GM23248 (cell line): ENCODE data around the gene TNFRSF18. TPM values are rescaled to one million over a fixed set of nuclear protein-coding genes. Genes with fewer than 3 reads are reported as not detected.

Experiments
- DNase-seq: peaks from one replicate; pipeline ENCODE4 v3.0.0-alpha.2; 2015
- H2AFZ ChIP-seq: fragments of 200-600 bp; sonication (generic); 2 replicates; pipeline ENCODE4 v1.6.1; 2016; ENCODE audit warnings: antibody characterized with exemption
- H3F3A ChIP-seq: fragments of 200-600 bp; sonication (generic); 2 replicates; pipeline ENCODE4 v1.6.1; 2016; ENCODE audit warnings: mild to moderate bottlenecking, antibody characterized with exemption, mixed run types; ENCODE audit not compliant: insufficient read depth
- H3K27ac ChIP-seq: fragments of 200-600 bp; sonication (generic); 2 replicates; pipeline ENCODE4 v1.5.1; 2016; ENCODE audit warnings: mild to moderate bottlenecking
- H3K27me3 ChIP-seq: fragments of 200-600 bp; sonication (generic); replicated peaks from 2 replicates; pipeline ENCODE4 v1.6.1; 2016; ENCODE audit warnings: mild to moderate bottlenecking; ENCODE audit not compliant: insufficient read depth
- H3K36me3 ChIP-seq: fragments of 200-600 bp; sonication (generic); 2 replicates; pipeline ENCODE4 v1.6.1; 2016; ENCODE audit warnings: low read depth, mild to moderate bottlenecking
- H3K4me1 ChIP-seq: fragments of 200-600 bp; sonication (generic); 2 replicates; pipeline ENCODE4 v1.6.1; 2016; ENCODE audit warnings: mild to moderate bottlenecking; ENCODE audit not compliant: insufficient read depth
- H3K4me2 ChIP-seq: fragments of 200-600 bp; sonication (generic); one replicate; pipeline ENCODE4 v1.6.1; 2016; ENCODE audit warnings: mild to moderate bottlenecking; ENCODE audit not compliant: unreplicated experiment
- H3K4me3 ChIP-seq: fragments of 200-600 bp; sonication (generic); 2 replicates; pipeline ENCODE4 v1.5.1; 2016; ENCODE audit warnings: mild to moderate bottlenecking
- H3K79me2 ChIP-seq: fragments of 200-600 bp; sonication (generic); 2 replicates; pipeline ENCODE4 v1.6.1; 2016; ENCODE audit warnings: mild to moderate bottlenecking; ENCODE audit not compliant: insufficient read depth
- H3K9ac ChIP-seq: fragments of 200-600 bp; sonication (generic); 2 replicates; pipeline ENCODE4 v1.6.1; 2016; ENCODE audit warnings: mild to moderate bottlenecking
- H3K9me2 ChIP-seq: fragments of 200-600 bp; sonication (generic); 2 replicates; pipeline ENCODE4 v1.6.1; 2016; ENCODE audit warnings: mixed run types, mild to moderate bottlenecking, moderate library complexity; ENCODE audit not compliant: insufficient read depth
- H3K9me3 ChIP-seq: fragments of 200-600 bp; sonication (generic); one replicate; pipeline ENCODE4 v1.6.1; 2017; ENCODE audit warnings: low read depth
- H4K20me1 ChIP-seq: fragments of 200-600 bp; sonication (generic); 2 replicates; pipeline ENCODE4 v1.6.0; 2016; ENCODE audit not compliant: insufficient read depth
- EZH2 ChIP-seq: fragments of 200-600 bp; sonication (generic); IDR thresholded peaks from 2 replicates; pipeline ENCODE4 v1.6.1; 2018; ENCODE audit warnings: antibody characterized with exemption, mild to moderate bottlenecking; ENCODE audit not compliant: insufficient read depth, poor library complexity, severe bottlenecking
- EZH2phosphoT487 ChIP-seq: fragments of 200-600 bp; sonication (generic); IDR thresholded peaks from 2 replicates; pipeline ENCODE4 v1.6.1; 2018; ENCODE audit warnings: antibody characterized with exemption, moderate library complexity, mild to moderate bottlenecking, low read depth; ENCODE audit not compliant: insufficient read depth
- WGBS, 2 experiments: methylation state at CpG; one replicate each; pipeline ENCODE4 v1.1.6; 2015 to 2017; ENCODE audit warnings: low lambda C conversion rate in 2 of 2, low coverage in 1 of 2; ENCODE audit errors: missing lambda C conversion rate in 2 of 2; 5-methylcytosine and 5-hydroxymethylcytosine counted together
- in situ Hi-C: fragments of 300-500 bp; cut with MboI; formaldehyde crosslinking; loops from 2 replicates; pipeline ENCODE4 v1.15.0; 2020
- polyA plus RNA-seq: library from polyadenylated mRNA; unstranded; fragments of >200 nt; fragmentation: Nextera tagmentation; extraction: Ambion mirVana; gene quantifications from 2 replicates; pipeline ENCODE4 v1.2.1, GENCODE V29; 2016
- total RNA-seq: library from RNA; depleted of rRNA; stranded (reverse); fragments of >200 nt; shearing (Covaris generic); gene quantifications from 2 replicates; pipeline ENCODE4 v1.2.3, GENCODE V29; 2014

The TNFRSF18 gene
- total and polyA plus RNA-seq, 2 experiments from 2014 or later = not detected

- no peaks in the 10 kb centered on the region for H3K9me2 ChIP-seq
- no peak for DNase-seq
- peaks cover 18% of the 10 kb centered on the region for H3K27me3 ChIP-seq
- no peaks in the 10 kb centered on the region for H3K79me2 ChIP-seq
- WGBS, 2 experiments = 41 to 57% methylated on average over 24 to 50 of the region's 51 CpGs
- H3K4me1 ChIP-seq = no peaks in the 10 kb centered on the region
- H3K36me3 ChIP-seq = no peaks in the 10 kb centered on the region
- H3F3A ChIP-seq = no peaks in the 10 kb centered on the region
- H2AFZ ChIP-seq = no peak overlapping the region
- no peak overlapping the region for H3K27ac ChIP-seq
- no peaks in the 10 kb centered on the region for H4K20me1 ChIP-seq
- no peak overlapping the region for H3K4me2 ChIP-seq
- no peak overlapping the region for H3K9ac ChIP-seq
- H3K9me3 ChIP-seq = no peaks in the 10 kb centered on the region
- no peak for TF ChIP-seq EZH2
- no peak for TF ChIP-seq EZH2phosphoT487
- no peak overlapping the region for H3K4me3 ChIP-seq
- in situ Hi-C loops = no loop called here
These were observed 26.2 kb downstream of the TNFRSF18 start for GRCh38 chr1:1179983-1180861.

- no peak overlapping the region for H3K4me2 ChIP-seq
- no peaks in the 10 kb centered on the region for H3K4me1 ChIP-seq
- no peaks in the 10 kb centered on the region for H3K9me3 ChIP-seq
- peaks cover 21% of the 10 kb centered on the region for H3K27me3 ChIP-seq
- no peak overlapping the region for H3K4me3 ChIP-seq
- 60 to 66% methylated on average over 19 to 25 of the region's 25 CpGs for WGBS, 2 experiments
- no peaks in the 10 kb centered on the region for H4K20me1 ChIP-seq
- no peak overlapping the region for H2AFZ ChIP-seq
- no peaks in the 10 kb centered on the region for H3F3A ChIP-seq
- H3K79me2 ChIP-seq = no peaks in the 10 kb centered on the region
- H3K9me2 ChIP-seq = no peaks in the 10 kb centered on the region
- H3K9ac ChIP-seq = no peak overlapping the region
- DNase-seq = no peak
- TF ChIP-seq EZH2phosphoT487 (no peak), EZH2 (no peak)
- no peak overlapping the region for H3K27ac ChIP-seq
- in situ Hi-C loops = no loop called here
- H3K36me3 ChIP-seq = no peaks in the 10 kb centered on the region
These were observed 26.9 kb downstream of the TNFRSF18 start for GRCh38 chr1:1179346-1179982.

- H2AFZ ChIP-seq = no peak overlapping the region
- no peaks in the 10 kb centered on the region for H4K20me1 ChIP-seq
- H3K9me2 ChIP-seq = no peaks in the 10 kb centered on the region
- no peak overlapping the region for H3K4me3 ChIP-seq
- no peaks in the 10 kb centered on the region for H3K36me3 ChIP-seq
- H3K4me2 ChIP-seq = no peak overlapping the region
- no peaks in the 10 kb centered on the region for H3F3A ChIP-seq
- no peak for DNase-seq
- H3K9me3 ChIP-seq = no peaks in the 10 kb centered on the region
- no peaks in the 10 kb centered on the region for H3K4me1 ChIP-seq
- in situ Hi-C loops = no loop called here
- peaks cover 26% of the 10 kb centered on the region for H3K27me3 ChIP-seq
- TF ChIP-seq EZH2phosphoT487 (no peak), EZH2 (no peak)
- 72 to 76% methylated on average over 26 to 29 of the region's 32 CpGs for WGBS, 2 experiments
- H3K9ac ChIP-seq = no peak overlapping the region
- H3K27ac ChIP-seq = no peak overlapping the region
- H3K79me2 ChIP-seq = no peaks in the 10 kb centered on the region
These were observed 27.5 kb downstream of the TNFRSF18 start for GRCh38 chr1:1178794-1179331.

DNA sequence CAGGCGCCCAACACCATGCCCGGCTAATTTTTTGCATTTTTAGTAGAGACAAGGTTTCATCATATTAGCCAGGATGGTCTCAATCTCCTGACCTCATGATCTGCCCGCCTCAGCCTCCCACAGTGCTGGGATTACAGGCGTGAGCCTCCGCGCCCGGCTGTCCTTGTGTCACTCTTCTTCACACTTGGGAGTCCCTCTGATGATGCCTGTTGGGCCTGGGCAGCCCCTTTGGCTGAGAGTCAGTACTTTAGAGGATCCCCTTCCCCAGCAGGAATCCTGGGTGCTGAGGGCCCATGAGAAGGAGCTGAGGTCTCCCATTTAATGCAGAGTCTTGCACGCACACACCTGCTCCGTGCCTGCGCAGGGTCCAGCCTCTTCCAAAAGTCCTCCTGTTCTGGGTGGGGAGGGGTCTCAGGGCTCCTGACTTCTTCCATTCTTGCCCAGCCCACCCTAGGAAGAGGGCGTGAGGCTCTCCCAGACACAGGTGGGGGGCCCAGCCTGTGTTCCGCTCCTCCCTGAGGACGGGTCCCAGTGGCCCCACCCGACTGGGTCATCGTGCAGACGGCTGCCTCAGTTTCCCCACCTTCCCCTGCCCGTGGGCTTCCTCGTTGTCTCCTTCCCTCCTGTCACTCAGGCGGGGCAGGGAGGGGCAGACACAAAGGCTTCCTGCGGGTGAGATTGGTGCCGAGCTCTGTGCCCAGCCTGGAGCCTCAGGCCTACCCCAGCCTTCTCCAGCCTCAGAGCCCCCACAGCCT lies 28.8 kb downstream of the TNFRSF18 start:
- in situ Hi-C loops = no loop called here
- Histone ChIP-seq H3K9me3 (no peaks in the 10 kb centered on the region), H3K27ac (no peak overlapping the region), H3K4me3 (no peak overlapping the region), H3K4me1 (no peaks in the 10 kb centered on the region), H3K9me2 (no peaks in the 10 kb centered on the region), H3K36me3 (no peaks in the 10 kb centered on the region), H2AFZ (no peak overlapping the region), H3K27me3 (peaks cover 33% of the 10 kb centered on the region), H3K4me2 (no peak overlapping the region), H4K20me1 (no peaks in the 10 kb centered on the region), H3F3A (no peaks in the 10 kb centered on the region), H3K9ac (no peak overlapping the region), H3K79me2 (no peaks in the 10 kb centered on the region)
- DNase-seq = no peak
- WGBS, 2 experiments = 56 to 60% methylated on average over 17 to 21 of the region's 21 CpGs
- no peak for TF ChIP-seq EZH2
- TF ChIP-seq EZH2phosphoT487 = no peak
